ENCODE results near the gene VAV3. TPM values are rescaled to one million over a fixed set of nuclear protein-coding genes. Genes with fewer than 3 reads are reported as not detected.
A peak's percentile ranks its signal among the peaks of the same experiment; 100 is the strongest.

Gene VAV3
- total and polyA plus RNA-seq, 2 of the 13 experiments (the other 11 are each of a cell fraction or from before 2014, with no cell fraction given), result 15.9 to 29.8 TPM

GRCh38 chr1:107599220-107599619 is 365.8 kb downstream of the VAV3 start (continued):
- TF ChIP-seq CEBPG (CRISPR knock-in tag; IDR thresholded peaks at IDR 0.05) (no peak), ZNF672 (CRISPR knock-in tag; IDR thresholded peaks at IDR 0.05) (no peak), EP300 (IDR thresholded peaks at IDR 0.05; ENCODE audit: low read depth in 2 of 2, low read length in 2 of 2) (peak in 1 of 2 experiments; percentile 23; a peak in 1 of 4 replicates), EP300 (CRISPR knock-in tag; IDR thresholded peaks at IDR 0.05; ENCODE audit: borderline replicate concordance) (no peak), HDAC1 (CRISPR knock-in tag; IDR thresholded peaks at IDR 0.05) (no peak), FOXP4 (CRISPR knock-in tag; IDR thresholded peaks at IDR 0.05) (0 out of 2 replicates have a peak, but pooled peaks have one; percentile 23), CREB1 (IDR thresholded peaks at IDR 0.05) (no peak), CREB1 (CRISPR knock-in tag; IDR thresholded peaks at IDR 0.05) (no peak), IRF9 (CRISPR knock-in tag; IDR thresholded peaks at IDR 0.05; ENCODE audit: borderline replicate concordance) (no peak), THAP8 (CRISPR knock-in tag; IDR thresholded peaks at IDR 0.05; ENCODE audit: borderline replicate concordance) (no peak), ISX (CRISPR knock-in tag; conservative IDR thresholded peaks at IDR 0.05) (no peak), TCF12 (IDR thresholded peaks at IDR 0.05) (no peak), TCF12 (CRISPR knock-in tag; IDR thresholded peaks at IDR 0.05) (no peak), ZNF775 (CRISPR knock-in tag; IDR thresholded peaks at IDR 0.05; ENCODE audit: borderline replicate concordance) (no peak), MED1 (CRISPR knock-in tag; IDR thresholded peaks at IDR 0.05) (no peak), ZNF281 (CRISPR knock-in tag; IDR thresholded peaks at IDR 0.05; ENCODE audit: borderline replicate concordance) (no peak), TCF7L2 (IDR thresholded peaks at IDR 0.05; ENCODE audit: low read depth, low read length) (no peak), PAXIP1 (CRISPR knock-in tag; conservative IDR thresholded peaks at IDR 0.05) (no peak), ZFP82 (CRISPR knock-in tag; IDR thresholded peaks at IDR 0.05; ENCODE audit: borderline replicate concordance) (no peak), E2F2 (CRISPR knock-in tag; IDR thresholded peaks at IDR 0.05; ENCODE audit: borderline replicate concordance) (no peak)
